Subcutaneous adipose tissue (tissue), 4 donors: ENCODE data around the gene CD38. TPM values are rescaled to one million over a fixed set of nuclear protein-coding genes. Genes with fewer than 3 reads are reported as not detected.

Experiments used
- total RNA-seq, 4 donors: library from RNA; depleted of rRNA; stranded (reverse); fragments of >200 nt; gene quantifications; one replicate each; pipeline ENCODE4 v1.1.0, GENCODE V29; 2016
- TF ChIP-seq, protein P1 (sequence below): fragments of 450-650 bp; IDR thresholded peaks from one replicate; pipeline ENCODE4 v1.5.1; 2016; ENCODE audit warnings: low read depth, mild to moderate bottlenecking, control low read depth, antibody characterized with exemption, moderate library complexity

The CD38 gene
- total RNA-seq, 4 donors from 2014 or later: 10.2 to 42.1 (median 15.4) TPM

DNA sequence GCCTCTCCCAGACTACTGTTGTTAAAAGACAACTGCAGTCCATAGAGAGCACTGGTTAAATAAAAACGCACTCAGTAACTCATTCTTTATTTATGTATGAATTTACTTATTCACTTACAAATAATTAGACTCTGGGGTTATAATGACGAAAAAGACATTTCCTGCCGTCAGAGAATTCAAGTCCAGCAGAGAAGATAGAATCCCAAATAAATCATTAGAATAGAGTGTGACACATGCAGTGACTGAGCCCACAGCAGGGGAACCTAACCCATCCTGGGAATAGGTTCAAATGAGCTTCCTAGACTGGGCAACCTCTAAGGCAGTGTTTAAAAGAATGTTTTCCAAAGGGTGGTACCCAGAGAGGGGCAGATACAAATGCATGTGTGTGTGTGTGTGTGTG is 106.5 kb downstream of the CD38 start:
- TF ChIP-seq, protein P1, sequence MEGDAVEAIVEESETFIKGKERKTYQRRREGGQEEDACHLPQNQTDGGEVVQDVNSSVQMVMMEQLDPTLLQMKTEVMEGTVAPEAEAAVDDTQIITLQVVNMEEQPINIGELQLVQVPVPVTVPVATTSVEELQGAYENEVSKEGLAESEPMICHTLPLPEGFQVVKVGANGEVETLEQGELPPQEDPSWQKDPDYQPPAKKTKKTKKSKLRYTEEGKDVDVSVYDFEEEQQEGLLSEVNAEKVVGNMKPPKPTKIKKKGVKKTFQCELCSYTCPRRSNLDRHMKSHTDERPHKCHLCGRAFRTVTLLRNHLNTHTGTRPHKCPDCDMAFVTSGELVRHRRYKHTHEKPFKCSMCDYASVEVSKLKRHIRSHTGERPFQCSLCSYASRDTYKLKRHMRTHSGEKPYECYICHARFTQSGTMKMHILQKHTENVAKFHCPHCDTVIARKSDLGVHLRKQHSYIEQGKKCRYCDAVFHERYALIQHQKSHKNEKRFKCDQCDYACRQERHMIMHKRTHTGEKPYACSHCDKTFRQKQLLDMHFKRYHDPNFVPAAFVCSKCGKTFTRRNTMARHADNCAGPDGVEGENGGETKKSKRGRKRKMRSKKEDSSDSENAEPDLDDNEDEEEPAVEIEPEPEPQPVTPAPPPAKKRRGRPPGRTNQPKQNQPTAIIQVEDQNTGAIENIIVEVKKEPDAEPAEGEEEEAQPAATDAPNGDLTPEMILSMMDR: no peak

DNA sequence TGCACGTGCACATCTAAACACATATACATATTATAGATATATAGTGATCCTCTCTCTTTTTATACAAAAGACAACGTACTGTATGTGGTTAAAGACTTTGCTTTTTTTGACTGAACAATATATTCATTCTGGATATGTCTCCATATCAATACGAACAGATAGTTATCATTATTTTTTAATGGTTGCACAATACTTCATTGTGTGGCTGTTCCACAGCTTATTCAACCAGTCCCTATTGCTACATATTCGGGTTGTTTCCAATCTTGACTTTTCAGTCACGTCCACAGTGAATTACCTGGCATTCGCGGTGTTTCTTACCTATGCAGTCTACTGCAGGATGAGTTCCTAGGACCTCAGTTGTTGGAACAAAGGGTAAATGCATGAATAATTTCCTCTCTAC is 107.3 kb downstream of the CD38 start:
- TF ChIP-seq, protein P1: no peak

DNA sequence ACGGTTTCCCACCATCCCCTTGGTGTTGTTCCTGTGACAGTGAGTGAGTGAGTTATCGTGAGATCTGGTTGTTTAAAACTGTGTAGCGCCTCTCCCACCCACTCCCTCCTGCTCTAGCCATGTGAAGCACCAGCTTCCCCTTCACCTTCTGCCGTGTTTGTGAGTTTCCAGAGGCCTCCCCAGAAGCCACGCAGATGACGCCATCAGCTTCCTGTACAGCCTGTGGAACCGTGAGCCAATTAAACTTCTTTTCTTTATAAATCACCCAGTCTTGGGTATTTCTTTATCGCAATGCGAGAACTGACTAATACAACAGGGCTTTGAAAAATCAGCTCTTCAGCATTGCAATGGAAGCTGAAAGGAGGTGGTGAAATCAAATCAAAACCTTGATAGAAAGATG is 110.4 kb downstream of the CD38 start:
- TF ChIP-seq, protein P1: no peak

DNA sequence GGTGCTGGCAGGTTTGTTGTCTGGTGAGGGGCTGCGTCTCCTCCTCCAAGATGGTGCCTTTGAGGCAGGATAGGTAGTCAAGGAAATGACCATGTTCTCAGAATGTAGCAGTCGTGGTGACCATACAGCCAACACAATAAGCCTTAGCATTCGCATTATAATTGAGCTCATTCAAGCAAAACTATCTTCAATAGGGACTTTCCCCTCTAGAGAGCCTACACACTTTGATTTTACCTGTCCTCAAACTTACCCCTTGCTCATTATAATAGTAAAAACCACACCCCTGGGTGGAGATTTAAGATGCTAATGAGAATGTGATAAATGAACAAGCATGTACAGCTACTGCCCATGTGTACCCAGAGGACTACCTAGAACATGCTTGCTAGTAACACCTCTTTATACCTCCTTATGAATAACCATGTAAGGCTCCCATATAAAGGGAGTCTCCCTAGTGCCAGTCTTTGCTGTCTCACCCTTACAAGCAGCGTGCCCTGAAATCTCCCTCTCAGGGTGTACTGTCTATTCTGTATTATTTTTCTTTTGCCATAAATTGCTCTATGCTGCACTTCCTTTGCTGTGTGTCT is 112.2 kb downstream of the CD38 start:
- TF ChIP-seq, protein P1: no peak

DNA sequence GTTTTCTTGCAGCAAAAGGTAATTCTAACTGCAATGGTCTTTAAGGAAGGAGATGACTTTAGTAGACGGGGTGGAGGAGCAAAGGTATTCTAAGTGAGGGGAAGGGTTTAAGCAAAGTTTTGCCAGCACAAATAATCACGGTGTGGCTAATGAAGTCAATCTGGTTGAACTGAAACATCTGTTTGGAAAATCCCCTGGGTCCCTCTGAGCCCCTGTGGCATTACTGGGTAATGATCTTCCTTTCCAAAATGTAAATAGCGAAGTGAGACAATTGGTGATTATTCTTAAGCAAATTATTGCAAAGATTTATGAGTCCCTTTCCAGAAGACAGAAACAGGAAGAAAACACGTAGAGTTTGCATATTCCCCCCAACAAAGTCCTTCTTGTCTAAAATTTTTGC is 113.2 kb downstream of the CD38 start:
- TF ChIP-seq, protein P1: no peak

DNA sequence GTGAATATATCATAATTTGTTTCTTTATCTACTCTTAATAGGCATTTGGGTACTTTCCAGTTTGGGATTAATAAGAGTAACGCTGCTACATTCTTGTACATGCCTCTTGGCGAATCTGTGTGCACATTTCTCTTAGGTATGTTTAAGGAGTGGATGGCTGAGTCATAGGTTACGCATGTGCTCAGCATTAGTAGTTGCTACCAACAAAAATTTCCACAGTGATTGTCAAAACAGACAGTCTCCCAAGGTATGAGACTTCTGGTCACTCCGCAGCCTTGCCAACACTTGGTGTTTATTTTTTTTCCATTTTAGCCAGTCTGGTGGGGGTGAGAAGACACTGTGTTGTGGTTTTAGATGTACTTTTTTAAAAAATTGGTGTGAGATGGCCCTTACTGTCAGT is 115.8 kb downstream of the CD38 start:
- TF ChIP-seq, protein P1: no peak

DNA sequence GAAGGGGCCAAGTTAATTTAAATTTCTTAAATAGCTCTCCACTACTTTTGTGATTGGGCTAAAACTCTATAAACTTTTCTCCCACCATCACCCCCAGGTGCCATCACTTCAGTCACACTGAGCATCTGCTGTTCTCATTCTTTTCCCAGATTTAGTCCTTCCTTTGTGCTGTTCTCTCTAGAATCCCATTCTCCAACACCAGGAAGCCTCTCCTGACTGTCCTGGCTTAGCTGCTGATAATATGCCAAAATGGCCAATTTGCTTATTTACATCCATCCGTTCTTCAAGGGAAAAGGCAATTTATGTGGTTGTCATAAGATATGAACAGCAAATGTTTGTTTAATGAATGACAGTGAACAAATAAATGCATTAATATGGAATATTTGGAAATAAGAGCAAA is 116.3 kb downstream of the CD38 start:
- TF ChIP-seq, protein P1: no peak
